HG03139 (cell line): ENCODE measurements around the gene ZNF174.
A peak's percentile ranks its signal among the peaks of the same experiment; 100 is the strongest.

ENCODE experiments used
- ATAC-seq: cut with Tn5 transposase; IDR thresholded peaks from one replicate; pipeline ENCODE4 v1.9.1; 2021; ENCODE audit not compliant: unreplicated experiment

The ZNF174 gene

DNA sequence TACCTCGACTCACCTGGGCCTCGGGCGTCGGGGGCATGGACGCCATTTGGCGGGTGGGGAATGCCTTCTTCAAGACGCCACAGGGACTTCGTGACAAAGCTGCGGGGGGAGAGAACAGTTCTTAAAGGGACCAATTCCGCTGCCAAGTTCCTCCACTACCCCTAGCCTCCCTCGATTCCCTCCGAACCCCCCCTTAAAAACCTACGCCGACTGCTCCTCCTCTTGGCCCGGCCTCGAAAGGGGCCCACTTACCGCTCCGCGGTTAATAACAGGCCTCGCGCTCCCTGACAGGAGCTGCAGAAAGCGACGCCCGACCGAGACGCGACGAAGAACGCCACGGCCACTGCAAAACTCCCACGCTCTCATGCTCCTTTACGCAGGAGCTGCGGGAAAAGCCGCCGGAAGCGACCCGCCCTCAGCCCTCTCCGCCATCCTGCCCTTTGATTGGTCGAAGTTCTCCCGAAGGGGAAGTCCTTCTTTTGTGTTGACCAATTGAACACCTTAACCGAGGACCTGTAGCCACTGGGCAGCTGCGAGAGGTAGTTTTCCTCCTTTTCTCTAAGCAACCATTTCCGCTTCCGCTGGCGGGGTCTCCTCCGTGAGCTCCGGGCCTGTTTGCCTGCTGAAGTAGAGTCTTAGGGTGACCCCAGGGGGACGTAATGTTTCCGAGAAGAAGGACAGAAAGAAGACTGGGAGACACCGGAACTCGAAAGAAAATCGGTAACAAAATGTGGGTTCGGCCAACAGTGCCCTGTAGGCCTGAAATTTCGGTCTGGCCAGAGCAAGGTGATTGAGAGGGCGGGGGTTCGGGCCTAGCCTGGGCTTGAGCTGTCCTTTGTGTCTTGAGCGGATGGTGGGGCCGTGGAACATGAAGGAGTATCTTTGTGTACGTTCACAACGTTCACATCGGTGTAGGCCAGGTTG lies 42.4 kb downstream of the ZNF174 start, which contains the start of the genes NAA60 and ZNF597:
NAA60 (plus strand) TSS at position 573 of the 924 bp plus-strand sequence. CDS start 32,548 bp downstream, outside the sequence.
ZNF597 (minus strand) TSS at position 397 of the 924 bp plus-strand sequence; CDS start at position 46, 351 bp downstream.
- peak; percentile 92 for ATAC-seq

DNA sequence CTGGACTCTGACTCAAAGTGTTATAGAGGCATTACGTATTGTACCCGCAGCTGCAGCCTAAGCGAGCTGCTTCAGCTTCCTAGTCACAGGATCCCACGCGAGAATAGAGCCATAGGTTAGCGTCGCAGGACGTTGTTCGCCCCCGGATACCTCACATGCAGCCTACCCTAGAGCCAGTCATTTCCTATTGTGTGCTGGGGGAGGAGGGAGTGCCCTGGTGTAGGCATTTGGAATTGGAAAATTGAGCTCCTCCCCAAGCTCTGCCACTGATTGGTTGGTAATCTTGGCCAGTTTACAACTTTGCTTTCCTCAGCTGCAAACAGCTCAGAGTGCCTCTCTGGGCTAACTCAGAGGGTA lies 43.0 kb downstream of the ZNF174 start:
- peak; percentile 13 for ATAC-seq

DNA sequence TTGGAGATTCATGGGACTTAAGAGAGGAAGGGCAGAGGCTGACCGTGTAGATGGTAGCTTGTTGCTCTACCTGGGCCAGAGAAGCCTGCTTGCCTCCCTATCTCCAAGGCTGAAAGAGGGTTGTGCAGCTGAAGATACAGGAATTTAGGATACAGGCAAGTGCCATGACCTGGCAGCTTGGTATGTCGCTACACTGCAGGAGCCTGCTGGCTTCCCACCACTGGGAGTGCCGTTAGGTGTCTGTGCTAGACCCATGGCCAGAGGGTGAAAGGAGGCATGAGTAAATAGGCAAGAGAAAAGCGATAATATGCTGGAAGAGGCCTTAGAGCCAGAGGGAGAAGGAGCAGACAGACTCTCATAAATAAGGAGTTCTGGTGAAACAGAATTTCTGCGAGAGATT lies 53.1 kb downstream of the ZNF174 start:
- no peak for ATAC-seq

DNA sequence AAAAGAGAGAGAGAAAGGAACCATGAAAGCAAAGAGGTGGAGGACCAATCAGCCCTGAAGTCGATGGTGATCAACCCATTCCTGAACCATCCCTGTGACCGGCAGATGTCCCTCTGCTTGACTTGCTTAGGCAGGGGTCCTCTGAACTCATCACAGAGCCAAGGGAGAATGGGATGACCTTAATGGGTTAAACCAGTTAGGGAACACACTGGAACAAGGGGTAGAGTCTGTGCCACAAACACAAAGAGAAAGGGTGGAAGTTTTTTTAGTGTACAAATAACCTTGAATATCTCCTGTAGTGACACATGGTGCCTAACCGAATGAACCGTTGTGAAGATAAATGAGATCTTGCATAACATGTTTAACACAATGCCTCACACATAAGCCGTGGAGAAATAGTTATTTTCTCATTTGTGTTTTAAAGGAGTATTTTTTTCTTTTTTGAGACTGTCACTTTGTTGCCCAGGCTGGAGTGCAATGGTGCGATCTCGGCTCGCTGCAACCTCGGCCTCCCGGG lies 53.7 kb downstream of the ZNF174 start:
- ATAC-seq = no peak

DNA sequence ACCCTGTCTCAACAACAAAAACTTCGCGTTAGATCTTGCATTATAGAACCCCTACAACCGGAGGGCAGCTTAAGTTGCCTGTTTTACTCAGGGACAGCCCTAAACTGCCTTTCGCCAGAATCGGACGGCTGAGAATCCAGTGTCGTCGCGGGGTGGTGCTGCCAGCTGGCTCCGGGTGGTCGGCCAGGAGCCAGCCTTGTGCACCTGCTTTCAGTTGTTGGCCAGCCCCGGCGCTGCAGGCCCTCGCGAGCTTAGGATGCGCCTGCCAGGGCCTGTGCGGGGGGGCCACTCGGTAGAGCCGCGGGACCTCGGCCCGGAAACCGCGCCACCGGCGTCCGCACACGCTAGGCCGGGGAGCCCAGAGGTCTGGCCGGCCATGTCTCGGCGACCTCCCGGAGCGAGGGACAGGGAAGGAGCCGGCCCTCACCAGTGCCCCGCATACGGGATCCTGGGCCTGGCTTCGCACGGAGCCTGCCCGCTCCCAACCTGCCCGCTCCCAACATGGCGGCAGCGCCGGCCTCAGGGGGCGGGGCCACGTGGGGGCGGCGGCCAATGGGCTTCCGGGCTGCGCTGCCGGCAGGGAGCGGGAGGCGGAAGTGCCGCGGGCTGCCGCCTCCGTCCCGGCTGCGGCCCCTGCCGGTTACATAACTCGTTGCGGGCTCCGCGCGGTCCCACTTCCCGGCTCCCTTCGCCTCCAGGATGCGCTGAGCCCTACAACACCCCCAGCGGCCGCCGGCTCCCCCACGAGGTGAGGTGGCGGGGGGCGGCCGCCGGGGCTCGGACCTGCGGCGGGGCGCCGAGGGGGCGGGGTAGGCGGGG lies 56.6 kb downstream of the ZNF174 start:
- ATAC-seq = peak; percentile 51

DNA sequence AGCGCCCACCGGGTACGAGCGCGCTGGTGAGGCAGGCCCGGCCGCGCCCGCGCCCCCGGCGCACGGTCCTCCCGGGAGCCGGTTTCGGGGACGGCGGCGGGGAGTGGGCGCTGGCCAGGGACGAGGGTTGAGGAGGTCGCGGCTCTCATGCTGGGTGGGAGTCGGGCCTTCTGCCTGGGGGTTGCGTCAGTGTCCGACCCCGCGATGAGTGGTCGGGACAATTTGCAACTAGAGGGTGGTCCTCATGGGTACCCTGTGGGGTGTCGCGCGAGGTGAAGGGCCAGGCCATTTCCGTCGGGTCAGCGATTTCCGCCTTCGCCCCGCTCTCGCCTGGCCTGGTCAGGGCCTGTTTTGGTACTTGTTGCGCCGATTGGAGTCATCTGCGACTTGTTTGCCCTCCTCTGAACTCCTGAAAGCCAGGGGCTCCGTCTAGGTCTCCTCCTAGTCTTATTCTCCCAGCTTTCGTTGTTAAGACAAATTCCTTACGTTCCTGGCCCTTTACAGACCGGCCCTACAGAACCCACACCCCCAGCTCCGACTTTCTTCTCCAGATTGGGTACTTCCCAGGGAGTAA lies 57.4 kb downstream of the ZNF174 start:
- peak; percentile 16 for ATAC-seq

DNA sequence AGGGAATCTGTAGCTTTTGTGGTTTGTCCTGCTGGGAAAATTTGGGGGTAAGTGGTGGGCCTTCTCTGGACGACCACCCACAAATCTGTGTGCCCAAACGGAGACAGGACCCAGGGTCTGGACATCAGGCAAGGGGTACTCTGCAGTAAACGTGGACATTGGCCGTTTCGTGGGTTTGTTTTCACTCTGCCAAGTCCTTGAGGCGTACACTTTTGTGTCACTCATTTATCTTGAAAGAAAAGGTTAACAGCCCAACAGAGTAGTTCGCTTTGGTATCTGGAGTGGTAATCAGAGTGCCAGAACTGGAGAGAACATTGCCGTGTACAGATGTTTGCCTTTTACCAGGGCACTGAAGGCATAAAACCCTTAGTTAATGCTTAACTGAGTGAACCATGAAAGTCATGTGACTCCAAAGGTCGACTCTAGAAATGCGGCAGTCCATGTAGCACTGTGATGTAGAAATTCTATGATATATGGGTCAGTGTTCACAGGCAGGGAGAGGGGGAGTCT lies 57.9 kb downstream of the ZNF174 start:
- ATAC-seq = no peak
